ENCODE results near the gene PTPN5. TPM values are rescaled to one million over a fixed set of nuclear protein-coding genes. Genes with fewer than 3 reads are reported as not detected.
A peak's percentile ranks its signal among the peaks of the same experiment; 100 is the strongest.

PTPN5 gene
- total and polyA plus RNA-seq, 2 experiments from 2014 or later = 1.1 to 1.6 TPM

- Histone ChIP-seq H3K27ac (no peak overlapping the region), H3K9me3 (ENCODE audit: low read depth) (no peaks in the 10 kb centered on the region), H3K36me3 (no peaks in the 10 kb centered on the region), H3K4me1 (ENCODE audit: low read depth) (no peaks in the 10 kb centered on the region), H3K27me3 (peaks cover 16% of the 10 kb centered on the region), H3K4me3 (no peak overlapping the region)
- peak in 1 of 2 donors; percentile 12 for DNase-seq (ENCODE audit: low read depth in 1 of 2, low spot score in 1 of 2)
- no peak for TF ChIP-seq CTCF (IDR thresholded peaks at IDR 0.05; ENCODE audit: low read depth, low read length)
These were observed 86.9 kb downstream of the PTPN5 start for GRCh38 chr11:18704698-18705097.

GRCh38 chr11:18704045-18704645 is 87.5 kb downstream of the PTPN5 start:
- H3K4me3 ChIP-seq = no peak overlapping the region
- no peak for DNase-seq (ENCODE audit: low read depth in 1 of 2, low spot score in 1 of 2)
- H3K9me3 ChIP-seq (ENCODE audit: low read depth) = no peaks in the 10 kb centered on the region
- H3K27me3 ChIP-seq = peaks cover 16% of the 10 kb centered on the region
- no peaks in the 10 kb centered on the region for H3K36me3 ChIP-seq
- no peak overlapping the region for H3K27ac ChIP-seq
- no peaks in the 10 kb centered on the region for H3K4me1 ChIP-seq (ENCODE audit: low read depth)
- no peak for TF ChIP-seq CTCF (IDR thresholded peaks at IDR 0.05; ENCODE audit: low read depth, low read length)

- no peaks in the 10 kb centered on the region for H3K36me3 ChIP-seq
- peaks cover 16% of the 10 kb centered on the region for H3K27me3 ChIP-seq
- DNase-seq (ENCODE audit: low read depth in 1 of 2, low spot score in 1 of 2) = no peak
- no peaks in the 10 kb centered on the region for H3K4me1 ChIP-seq (ENCODE audit: low read depth)
- no peak overlapping the region for H3K27ac ChIP-seq
- TF ChIP-seq CTCF (IDR thresholded peaks at IDR 0.05; ENCODE audit: low read depth, low read length) = no peak
- H3K9me3 ChIP-seq (ENCODE audit: low read depth) = no peaks in the 10 kb centered on the region
- no peak overlapping the region for H3K4me3 ChIP-seq
These were observed 88.4 kb downstream of the PTPN5 start for GRCh38 chr11:18703001-18703763.

GRCh38 chr11:18701614-18702216 is 89.9 kb downstream of the PTPN5 start:
- DNase-seq (ENCODE audit: low read depth in 1 of 2, low spot score in 1 of 2) = no peak

GRCh38 chr11:18700872-18701271 is 90.7 kb downstream of the PTPN5 start:
- Histone ChIP-seq H3K9me3 (ENCODE audit: low read depth) (no peaks in the 10 kb centered on the region), H3K27me3 (peaks cover 17% of the 10 kb centered on the region), H3K4me1 (ENCODE audit: low read depth) (no peaks in the 10 kb centered on the region), H3K4me3 (no peak overlapping the region), H3K27ac (no peak overlapping the region), H3K36me3 (no peaks in the 10 kb centered on the region)
- no peak for TF ChIP-seq CTCF (IDR thresholded peaks at IDR 0.05; ENCODE audit: low read depth, low read length)
- DNase-seq (ENCODE audit: low read depth in 1 of 2, low spot score in 1 of 2) = no peak

More at GRCh38 chr11:18701614-18702216, 89.9 kb downstream of the PTPN5 start:
- Histone ChIP-seq H3K9me3 (ENCODE audit: low read depth) (no peaks in the 10 kb centered on the region), H3K27me3 (peaks cover 24% of the 10 kb centered on the region), H3K4me3 (no peak overlapping the region), H3K27ac (no peak overlapping the region), H3K36me3 (no peaks in the 10 kb centered on the region), H3K4me1 (ENCODE audit: low read depth) (no peaks in the 10 kb centered on the region)
- TF ChIP-seq CTCF (IDR thresholded peaks at IDR 0.05; ENCODE audit: low read depth, low read length) = no peak

Data from cardiac muscle cell (in vitro differentiated cells and primary cell).